Transverse colon (tissue), 4 donors: Measurements from ENCODE around the gene CALHM2. TPM values are rescaled to one million over a fixed set of nuclear protein-coding genes. Genes with fewer than 3 reads are reported as not detected.

ENCODE experiments used
- DNase-seq: peaks from one replicate; pipeline ENCODE4 v3.0.0-alpha.2; 2019
- H3K27ac ChIP-seq, 4 donors: fragments of 200-600 bp; sonication (generic); 2 replicates each; pipeline ENCODE4 v1.5.1; 2016 to 2018; ENCODE audit warnings: inconsistent platforms in 4 of 4
- H3K27me3 ChIP-seq: fragments of 200-600 bp; sonication (generic); 2 replicates; pipeline ENCODE4 v1.5.1; 2017; ENCODE audit warnings: inconsistent platforms
- H3K36me3 ChIP-seq, 4 donors: fragments of 200-600 bp; sonication (generic); 2 replicates each; pipeline ENCODE4 v1.5.1; 2017 to 2019; ENCODE audit warnings: inconsistent platforms in 4 of 4
- H3K4me1 ChIP-seq, 4 donors: fragments of 200-600 bp; sonication (generic); 2 replicates each; pipeline ENCODE4 v1.5.1; 2017 to 2020; ENCODE audit warnings: inconsistent platforms in 4 of 4
- H3K4me3 ChIP-seq, 4 donors: fragments of 200-600 bp; sonication (generic); 1 replicate in 1 of 4; 2 replicates in 3 of 4; pipeline versions ENCODE4 v1.5.1 to v1.6.1; 2017 to 2019; ENCODE audit warnings: inconsistent platforms in 4 of 4
- H3K9me3 ChIP-seq, 2 donors: fragments of 200-600 bp; sonication (generic); 2 replicates each; pipeline ENCODE4 v1.5.1; 2017 to 2019; ENCODE audit warnings: inconsistent platforms in 2 of 2
- CTCF ChIP-seq, 5 experiments: fragments of 200-600 bp in 3 of 5; fragments of 450-650 bp in 2 of 5; sonication (generic) in 3 of 5; IDR thresholded peaks; 1 replicate in 2 of 5; 2 replicates in 3 of 5; pipeline ENCODE4 v1.5.1; 2016 to 2017; ENCODE audit warnings: antibody characterized with exemption in 5 of 5, inconsistent platforms in 3 of 5, mild to moderate bottlenecking in 2 of 5, moderate library complexity in 1 of 5
- EP300 ChIP-seq: sonication (generic); formaldehyde crosslinking; IDR thresholded peaks from one replicate; pipeline ENCODE4 v1.6.1; 2017; ENCODE audit warnings: antibody characterized with exemption, low read depth
- POLR2A ChIP-seq: fragments of 450-650 bp; IDR thresholded peaks from one replicate; pipeline ENCODE4 v1.6.1; 2016; ENCODE audit warnings: antibody characterized with exemption, mild to moderate bottlenecking, moderate library complexity
- POLR2AphosphoS5 ChIP-seq, 3 donors: sonication (generic); formaldehyde crosslinking; IDR thresholded peaks; one replicate each; pipeline ENCODE4 v1.6.1; 2016; ENCODE audit warnings: antibody characterized with exemption in 3 of 3
- WGBS, 2 donors: methylation state at CpG; one replicate each; pipeline ENCODE4 v1.1.5; 2018; ENCODE audit warnings: low coverage in 1 of 2; 5-methylcytosine and 5-hydroxymethylcytosine counted together
- in situ Hi-C, 4 donors: fragments of 200-750 bp; cut with MboI; loops; one replicate each; pipeline versions ENCODE4 v1.15.0 to v1.15.1; 2017; ENCODE audit warnings: low sequenced_read_pairs in 3 of 4, low pct_ligation_motif_present in 1 of 4, low pct_unique_long_range_greater_than_20kb in 1 of 4
- intact Hi-C: fragments of 100-400 bp; cut with DNase I; formaldehyde crosslinking; loops from one replicate; pipeline ENCODE4 v1.15.1; 2023; ENCODE audit warnings: low total_unique reads
- total RNA-seq, 4 donors: library from RNA; depleted of rRNA; stranded (reverse); fragments of >200 nt; gene quantifications; one replicate each; pipeline ENCODE4 v1.1.0, GENCODE V29; 2016

CALHM2 gene
- total RNA-seq, 4 donors from 2014 or later: 3.2 to 21.1 (median 15.7) TPM

DNA sequence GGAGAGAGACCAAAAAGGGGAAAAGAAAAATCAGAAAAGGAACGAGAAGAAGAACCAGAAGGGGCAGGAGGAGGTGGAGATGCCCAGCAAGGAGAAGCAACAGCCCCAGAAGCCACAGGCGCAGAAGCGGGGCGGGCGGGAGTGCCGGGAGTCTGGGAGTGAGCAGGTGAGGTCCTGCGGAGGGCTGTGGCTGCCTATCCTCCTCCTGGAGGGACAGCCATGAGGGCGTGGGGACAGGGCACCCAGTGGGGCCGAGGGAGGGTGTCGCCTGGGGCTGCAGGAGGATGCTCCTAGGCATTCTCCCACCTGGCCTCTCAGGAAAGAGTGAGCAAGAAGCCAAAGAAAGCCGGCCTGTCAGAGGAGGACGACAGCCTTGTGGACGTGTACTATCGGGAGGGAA is 11.8 kb downstream of the CALHM2 start:
- in situ Hi-C loops: no loop called here
- H3K36me3 ChIP-seq: peaks cover 0 to 76% (median 15%) of the 10 kb centered on the region in 4 donors

DNA sequence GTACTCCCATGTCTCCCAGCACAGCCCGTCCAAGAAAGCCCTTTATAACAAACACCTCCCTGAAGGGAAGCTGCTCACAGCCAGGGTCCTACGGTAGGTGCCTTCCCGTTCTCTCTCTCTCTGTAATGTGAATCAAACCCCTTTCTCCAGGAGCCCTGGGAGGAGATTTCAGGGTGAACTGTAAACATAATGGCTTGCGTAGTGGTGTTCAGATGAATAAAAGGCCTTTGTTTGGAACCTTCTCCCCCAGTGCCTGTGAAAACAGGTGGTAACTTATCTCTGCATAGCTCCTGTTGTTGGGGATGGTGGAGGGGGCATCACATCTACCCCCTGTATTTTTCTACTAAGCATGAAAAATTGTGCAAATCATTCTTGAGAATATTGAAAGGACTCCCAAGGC is 12.4 kb downstream of the CALHM2 start:
- no peak overlapping the region for H3K27ac ChIP-seq
- intact Hi-C loops (no loop called here), in situ Hi-C loops (no loop called here)
- H3K4me1 ChIP-seq: no peaks in the 10 kb centered on the region
- 98% methylated on average over 4 of the region's 4 CpGs; no CpG with 5 or more reads in 1 of the 2 donors for WGBS, 2 donors
- no peak for DNase-seq
- no peak overlapping the region for H3K4me3 ChIP-seq
- H3K9me3 ChIP-seq: no peaks in the 10 kb centered on the region
- H3K36me3 ChIP-seq: peaks cover 0 to 75% (median 17%) of the 10 kb centered on the region in 4 donors
- no peak for TF ChIP-seq POLR2AphosphoS5 (IDR thresholded peaks at IDR 0.05)
- TF ChIP-seq POLR2A: no peak
- TF ChIP-seq EP300: no peak
- no peak for TF ChIP-seq CTCF (IDR thresholded peaks at IDR 0.05)
- H3K27me3 ChIP-seq: no peaks in the 10 kb centered on the region

More for the DNA sequence above, 11.8 kb downstream of the CALHM2 start:
- TF ChIP-seq POLR2AphosphoS5 (IDR thresholded peaks at IDR 0.05): no peak
- TF ChIP-seq POLR2A: no peak
- TF ChIP-seq CTCF (IDR thresholded peaks at IDR 0.05): no peak
- TF ChIP-seq EP300: no peak
- Histone ChIP-seq H3K27me3 (no peaks in the 10 kb centered on the region), H3K4me1 (peaks cover 0 to under 1% (median 0%) of the 10 kb centered on the region in 4 donors), H3K4me3 (no peak overlapping the region), H3K27ac (no peak overlapping the region), H3K9me3 (no peaks in the 10 kb centered on the region)
- DNase-seq: no peak
- intact Hi-C loops: no loop called here
- WGBS, 2 donors: 60 to 94% methylated on average over 1 to 14 of the region's 14 CpGs

GRCh38 chr10:103433858-103434257 is 18.3 kb downstream of the CALHM2 start:
- no peak for TF ChIP-seq CTCF (IDR thresholded peaks at IDR 0.05)
- no peak for TF ChIP-seq POLR2AphosphoS5 (IDR thresholded peaks at IDR 0.05)
- DNase-seq: no peak
- 85 to 100% methylated on average over 1 to 2 of the region's 2 CpGs for WGBS, 2 donors
- Histone ChIP-seq H3K4me3 (no peak overlapping the region), H3K36me3 (peaks cover 0 to 50% (median 20%) of the 10 kb centered on the region in 4 donors), H3K27ac (no peak overlapping the region), H3K27me3 (no peaks in the 10 kb centered on the region), H3K4me1 (no peaks in the 10 kb centered on the region), H3K9me3 (no peaks in the 10 kb centered on the region)
- intact Hi-C loops (no loop called here), in situ Hi-C loops (no loop called here)

- Histone ChIP-seq H3K27ac (no peak overlapping the region), H3K27me3 (no peaks in the 10 kb centered on the region), H3K9me3 (no peaks in the 10 kb centered on the region), H3K4me3 (no peak overlapping the region), H3K36me3 (peaks cover 0 to 38% (median 16%) of the 10 kb centered on the region in 4 donors), H3K4me1 (no peaks in the 10 kb centered on the region)
- DNase-seq: no peak
- WGBS, 2 donors: 75 to 82% methylated on average over 8 of the region's 8 CpGs
- in situ Hi-C loops: no loop called here
- intact Hi-C loops: no loop called here
- no peak for TF ChIP-seq EP300
- no peak for TF ChIP-seq POLR2AphosphoS5 (IDR thresholded peaks at IDR 0.05)
- no peak for TF ChIP-seq CTCF (IDR thresholded peaks at IDR 0.05)
- TF ChIP-seq POLR2A: no peak
These were observed 20.3 kb downstream of the CALHM2 start for GRCh38 chr10:103431902-103432301.
